Anterior cingulate cortex (tissue), 58 donors: ENCODE measurements around the gene WEE1.
"Not testable (repeated sequence)": the region's sequence is repeated elsewhere in the genome, so short reads cannot be mapped to it uniquely, and the experiment has no call there.

Experiments used
- DNase-seq, 58 donors: peaks; one replicate each; lab custom pipeline; 2025; lab: John Stamatoyannopoulos, UW

Gene WEE1

DNA sequence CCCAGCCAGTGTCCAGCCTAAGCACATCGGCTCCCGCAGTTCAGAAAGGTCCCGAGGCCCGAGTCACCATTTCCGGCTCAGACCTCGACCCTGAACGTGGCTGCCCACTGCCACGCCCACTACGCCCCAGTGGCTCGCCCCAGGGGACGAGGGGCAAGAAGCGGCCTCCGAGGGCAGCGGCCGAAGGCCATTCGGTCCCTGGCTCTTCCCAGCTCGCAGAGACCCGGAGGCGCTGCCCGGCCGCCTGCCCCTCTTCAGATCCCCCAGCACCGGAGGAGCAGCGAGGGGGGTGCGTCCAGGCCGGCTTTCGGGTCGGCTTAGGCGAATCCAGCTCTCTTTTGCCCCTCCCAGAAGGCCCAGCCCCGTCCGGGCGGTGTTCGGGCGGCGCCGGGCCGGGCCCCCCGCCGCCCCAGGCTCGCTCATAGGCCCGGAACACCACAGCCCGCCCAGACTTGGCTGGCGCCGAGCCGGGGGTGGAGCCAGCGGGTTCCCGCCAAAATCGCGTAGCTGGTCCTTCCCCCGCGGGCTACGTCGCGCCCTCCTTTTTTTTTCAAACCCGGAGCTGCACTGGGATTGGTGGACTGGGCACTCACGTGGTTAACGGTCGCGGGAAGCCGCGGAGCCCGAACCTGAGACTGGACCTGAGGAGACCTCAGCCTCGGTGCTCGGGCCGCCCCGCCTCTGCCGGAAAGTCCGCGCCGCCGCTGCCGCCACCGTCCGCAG is at the start of gene WEE1:
WEE1 (plus strand) TSS at position 619 of the 723 bp plus-strand sequence. CDS start 264 bp downstream, outside the sequence.
- DNase-seq: peak; percentile 42 to 96 (median 88)

- DNase-seq: no peak
These were observed 49.5 kb upstream of the WEE1 start for GRCh38 chr11:9524001-9524400.

GRCh38 chr11:9525116-9525515 is 48.4 kb upstream of the WEE1 start:
- DNase-seq: no peak

DNA sequence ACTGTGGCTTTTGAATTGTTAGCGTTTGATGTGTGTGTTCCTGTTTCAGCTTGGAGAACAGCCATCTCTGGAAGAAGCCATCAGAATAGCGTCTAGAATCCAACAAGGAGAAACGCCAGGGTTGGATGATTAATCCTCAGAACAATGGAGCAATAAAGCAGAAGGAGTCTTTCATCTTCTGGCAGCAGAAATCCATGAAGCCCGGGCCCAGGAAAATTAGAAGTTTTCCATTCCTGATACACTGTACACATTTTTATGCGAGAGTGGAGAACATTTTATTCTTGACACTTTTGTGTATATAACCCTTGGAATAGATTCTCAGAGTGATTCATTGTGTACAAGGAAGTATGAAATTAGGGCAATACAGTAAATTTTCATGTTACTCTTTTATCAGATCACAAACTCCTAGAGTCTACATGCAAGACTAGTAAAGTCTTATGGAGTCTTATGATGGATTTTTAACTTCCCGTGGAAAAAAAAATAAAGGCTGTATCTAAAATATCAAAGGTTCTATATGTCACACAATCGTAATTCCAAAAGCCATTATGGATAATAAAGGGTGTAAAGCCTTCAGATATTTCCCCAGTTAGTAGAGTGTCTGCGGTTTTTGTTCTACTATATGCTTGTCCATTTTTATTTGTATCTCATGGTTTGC is 45.9 kb upstream of the WEE1 start:
- peak in 4 of 58 donors; percentile 2 to 13 (median 10) for DNase-seq

- DNase-seq: no peak
These were observed 45.4 kb upstream of the WEE1 start for GRCh38 chr11:9528136-9528501.

- DNase-seq: no peak
These were observed 44.7 kb upstream of the WEE1 start for GRCh38 chr11:9528573-9529333.

GRCh38 chr11:9529334-9529650 is 44.2 kb upstream of the WEE1 start:
- DNase-seq: no peak

DNA sequence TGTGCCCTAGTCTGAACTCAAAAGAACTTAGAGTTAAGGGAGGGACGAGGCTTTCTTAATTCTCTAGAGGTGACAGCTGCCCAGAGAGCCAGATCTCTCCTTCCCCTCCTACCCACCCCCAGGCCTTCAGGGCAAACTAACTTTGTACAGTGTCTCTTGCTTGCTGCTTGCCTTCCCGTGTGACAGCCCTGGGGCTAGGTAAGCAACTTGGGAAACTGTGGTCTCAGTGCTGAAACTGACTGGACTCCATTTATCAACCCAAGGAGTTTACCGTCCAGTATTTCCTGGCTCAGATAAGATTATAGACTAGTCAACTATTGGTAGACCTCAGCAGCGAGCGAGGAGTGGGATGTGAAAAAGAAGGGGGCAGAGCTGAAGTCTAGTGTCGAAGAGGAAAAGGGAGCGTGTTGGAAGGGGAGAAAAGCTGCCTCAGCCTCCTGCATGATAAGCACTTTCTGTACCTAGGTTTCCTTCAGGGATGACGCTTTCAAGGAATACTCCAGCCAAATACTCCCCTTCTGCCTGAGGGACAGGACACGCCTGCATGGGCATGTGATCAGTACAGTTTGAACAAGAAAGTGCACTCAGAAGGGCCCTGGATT is 43.3 kb upstream of the WEE1 start:
- no peak for DNase-seq

GRCh38 chr11:9530901-9531625 is 42.4 kb upstream of the WEE1 start:
- no peak for DNase-seq

- no peak for DNase-seq
These were observed 40.4 kb upstream of the WEE1 start for GRCh38 chr11:9533058-9533457.

GRCh38 chr11:9533736-9534473 is 39.6 kb upstream of the WEE1 start:
- no peak for DNase-seq

- peak in 26 of 58 donors; percentile 2 to 52 (median 10) for DNase-seq
These were observed 38.2 kb upstream of the WEE1 start for GRCh38 chr11:9535189-9535781.

GRCh38 chr11:9538548-9538947 is 34.9 kb upstream of the WEE1 start:
- no peak for DNase-seq

GRCh38 chr11:9549216-9549615 is 24.3 kb upstream of the WEE1 start:
- DNase-seq: not testable (repeated sequence)

DNA sequence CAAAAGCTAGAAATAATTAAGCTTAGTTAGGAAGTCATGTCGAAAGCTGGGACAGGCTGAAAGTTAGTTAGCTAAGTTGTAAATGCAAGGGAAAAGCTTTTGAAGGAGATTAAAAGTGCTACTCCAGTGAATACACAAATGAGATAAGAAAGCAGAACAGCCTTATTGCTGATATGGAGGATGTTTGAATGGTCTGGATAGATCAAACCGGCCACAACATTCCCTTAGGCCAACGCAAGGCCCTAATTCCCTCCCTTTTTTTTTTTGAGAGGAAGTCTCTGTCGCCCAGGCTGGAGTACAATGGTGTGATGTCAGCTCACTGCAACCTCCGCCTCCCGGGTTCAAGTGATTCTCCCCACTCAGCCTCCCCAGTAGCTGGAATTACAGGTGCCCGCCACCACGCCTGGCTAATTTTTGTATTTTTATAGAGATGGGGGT is 23.3 kb upstream of the WEE1 start:
- no peak for DNase-seq

- no peak for DNase-seq
These were observed 12.0 kb upstream of the WEE1 start for GRCh38 chr11:9561279-9561982.

- no peak for DNase-seq
These were observed 10.8 kb upstream of the WEE1 start for GRCh38 chr11:9562716-9563115.

DNA sequence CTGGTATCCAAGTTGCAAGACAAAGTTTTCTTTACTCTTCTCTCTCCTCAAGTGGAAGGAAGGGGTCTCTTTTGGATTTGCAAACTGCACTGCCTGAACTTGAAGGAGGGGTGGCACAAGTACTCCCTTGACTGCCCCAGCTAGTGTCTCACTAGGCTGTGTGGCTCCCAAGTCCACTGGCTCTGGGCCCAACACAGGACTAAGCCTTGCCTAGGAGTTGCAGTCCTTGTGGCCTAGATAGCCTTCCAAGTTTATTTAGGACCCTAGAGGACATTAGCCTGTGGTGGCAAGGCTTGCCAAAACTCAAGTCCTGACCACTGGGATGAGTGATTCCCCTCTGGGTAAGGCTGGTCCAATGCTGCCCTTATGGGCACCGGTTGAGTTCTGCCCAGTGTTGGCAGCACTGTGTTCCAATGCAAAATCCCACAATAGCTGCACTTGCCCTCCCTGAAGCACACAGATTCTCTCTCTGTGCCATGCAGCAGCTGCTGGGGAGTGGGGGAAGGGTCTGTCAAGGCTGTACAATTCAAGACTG is 10.2 kb upstream of the WEE1 start:
- no peak for DNase-seq
